Activated T-cell treated with anti-CD3 and anti-CD28 coated beads for 24 hours (primary cell): Measurements from ENCODE around the gene OBP2B.
"Not testable (repeated sequence)": the region's sequence is repeated elsewhere in the genome, so short reads cannot be mapped to it uniquely, and the experiment has no call there.

Source experiments
- DNase-seq: peaks from one replicate; pipeline ENCODE4 v3.0.0-alpha.2; 2020; ENCODE audit warnings: low read depth

OBP2B gene

DNA sequence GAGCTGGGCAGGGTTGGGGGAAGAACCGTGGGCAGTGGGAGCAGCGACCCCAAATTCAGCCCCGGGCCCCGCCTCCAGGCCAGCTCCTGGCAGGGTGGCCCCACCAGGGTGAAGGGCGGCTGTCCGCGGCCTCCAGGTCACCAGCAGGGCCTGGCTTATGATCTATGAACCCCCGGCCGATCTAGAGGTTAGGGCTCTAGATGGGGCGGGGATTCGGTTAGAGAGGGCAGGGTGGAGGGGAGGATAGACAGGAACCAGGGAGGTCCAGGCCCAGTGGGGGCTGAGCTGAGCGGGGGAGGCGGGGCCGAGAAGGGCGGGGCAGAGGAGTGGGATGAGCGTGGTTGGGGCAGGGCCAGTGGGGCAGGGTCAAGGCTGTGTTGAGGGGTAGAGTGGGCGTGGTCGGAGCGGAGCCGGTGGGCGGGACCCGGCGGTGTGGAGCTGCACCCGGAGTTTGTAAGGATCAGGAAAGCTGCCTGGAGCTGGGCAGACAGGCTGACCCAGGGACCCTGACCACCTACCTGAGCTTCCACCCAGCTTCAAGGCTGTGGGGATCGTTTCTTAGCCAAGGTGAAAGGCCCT is 29.3 kb upstream of the OBP2B start:
- DNase-seq: peak; percentile 19

DNA sequence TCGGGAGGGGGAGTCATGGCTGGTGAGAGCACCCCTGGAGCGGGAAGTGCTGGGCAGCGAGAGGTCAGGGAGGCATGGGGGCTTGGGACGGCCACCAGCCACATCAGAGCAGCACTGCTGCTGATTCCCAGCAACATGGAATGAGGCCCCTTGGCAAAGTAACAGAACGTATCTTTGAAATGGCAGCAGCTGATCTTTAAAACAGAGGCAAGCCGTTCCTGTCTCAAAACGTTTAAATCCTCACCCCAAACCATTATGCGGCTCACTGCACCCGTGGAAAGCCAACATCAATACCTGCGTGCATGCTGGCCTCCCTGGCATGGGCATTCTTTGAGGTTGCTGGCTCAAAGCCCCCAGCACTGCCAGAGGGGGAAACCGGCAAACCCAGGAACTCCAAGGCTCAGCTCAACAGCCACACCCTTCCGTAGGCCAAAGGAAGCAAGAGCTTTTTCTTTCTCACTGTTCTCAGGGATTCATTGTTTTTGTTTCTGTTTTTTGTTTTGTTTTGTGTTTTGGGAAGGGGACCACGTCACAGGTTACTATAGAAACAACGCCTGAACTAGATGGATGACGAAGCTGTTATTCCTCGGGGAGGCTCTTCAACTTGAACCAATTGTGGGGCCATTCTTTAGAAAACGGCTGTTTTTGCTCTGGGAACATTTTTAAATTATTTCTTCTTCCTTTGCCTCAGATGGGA is 28.1 kb upstream of the OBP2B start:
- DNase-seq: no peak

DNA sequence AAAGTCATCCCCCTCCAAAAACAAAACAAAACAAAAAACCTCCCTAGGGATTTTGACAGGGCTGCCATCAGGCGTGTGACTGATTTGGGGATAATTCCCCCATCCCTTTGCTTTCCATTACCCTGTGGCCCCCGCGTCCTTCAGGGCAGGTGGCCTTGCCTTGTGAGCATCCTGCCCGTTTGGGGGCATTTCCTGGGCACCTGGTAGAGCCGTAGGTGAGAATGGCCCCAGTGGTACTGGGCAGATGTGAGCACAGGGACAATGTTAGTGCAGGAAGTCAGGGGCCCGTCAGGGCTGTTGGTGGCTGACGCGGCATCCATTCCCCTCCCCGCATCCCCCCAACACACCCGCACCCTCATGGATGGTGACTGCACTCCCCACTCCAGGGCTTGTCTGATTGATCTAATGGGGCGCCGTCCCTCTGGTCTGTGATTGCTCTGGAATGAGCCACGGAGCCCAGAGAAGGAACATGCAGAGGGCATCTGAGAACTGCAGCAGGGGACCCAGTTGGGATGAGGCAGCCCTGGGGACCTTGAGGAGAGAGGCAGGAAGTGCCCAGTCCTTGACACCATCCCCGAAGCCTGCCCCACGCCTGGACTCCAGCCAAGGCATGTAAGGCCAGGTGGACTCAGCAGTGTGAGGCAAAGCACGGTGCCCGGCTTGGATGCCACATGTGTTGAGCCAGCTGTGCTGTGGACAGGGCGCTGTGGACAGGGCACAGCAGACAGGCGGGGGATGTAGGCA is 27.4 kb upstream of the OBP2B start:
- DNase-seq: not testable (repeated sequence)

DNA sequence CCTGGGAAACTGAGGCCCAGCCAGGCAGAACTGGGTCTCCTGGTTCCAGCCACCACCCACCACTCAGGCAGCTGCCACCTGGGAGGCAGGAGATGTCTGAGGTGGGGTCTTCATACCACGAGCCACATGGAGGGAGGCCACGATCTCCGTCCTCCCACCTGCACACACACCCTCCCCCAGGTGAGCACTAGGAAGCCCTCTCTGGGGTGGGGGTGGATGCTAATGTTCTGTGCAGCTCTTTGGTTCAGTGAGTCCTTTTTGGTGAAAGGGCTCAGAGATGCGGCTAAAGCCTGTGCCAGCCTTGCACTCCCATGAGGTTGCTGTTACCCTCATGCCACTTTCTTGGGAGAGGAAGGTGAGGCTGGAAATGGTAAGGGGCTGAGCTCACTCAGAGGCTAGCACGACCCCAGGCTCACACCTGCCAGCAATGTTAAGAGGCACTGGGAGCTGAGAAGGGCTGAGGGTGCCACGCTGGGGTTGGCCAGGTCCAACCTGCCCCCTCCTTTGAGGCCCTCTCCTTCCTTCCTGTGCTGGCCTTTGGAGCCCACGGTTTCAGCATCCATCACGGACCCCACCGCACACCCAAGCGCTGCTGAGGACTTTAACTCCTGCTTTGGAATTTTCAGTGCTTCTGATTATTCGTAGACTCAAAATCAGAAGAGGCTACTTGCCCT is 26.6 kb upstream of the OBP2B start:
- no peak for DNase-seq

DNA sequence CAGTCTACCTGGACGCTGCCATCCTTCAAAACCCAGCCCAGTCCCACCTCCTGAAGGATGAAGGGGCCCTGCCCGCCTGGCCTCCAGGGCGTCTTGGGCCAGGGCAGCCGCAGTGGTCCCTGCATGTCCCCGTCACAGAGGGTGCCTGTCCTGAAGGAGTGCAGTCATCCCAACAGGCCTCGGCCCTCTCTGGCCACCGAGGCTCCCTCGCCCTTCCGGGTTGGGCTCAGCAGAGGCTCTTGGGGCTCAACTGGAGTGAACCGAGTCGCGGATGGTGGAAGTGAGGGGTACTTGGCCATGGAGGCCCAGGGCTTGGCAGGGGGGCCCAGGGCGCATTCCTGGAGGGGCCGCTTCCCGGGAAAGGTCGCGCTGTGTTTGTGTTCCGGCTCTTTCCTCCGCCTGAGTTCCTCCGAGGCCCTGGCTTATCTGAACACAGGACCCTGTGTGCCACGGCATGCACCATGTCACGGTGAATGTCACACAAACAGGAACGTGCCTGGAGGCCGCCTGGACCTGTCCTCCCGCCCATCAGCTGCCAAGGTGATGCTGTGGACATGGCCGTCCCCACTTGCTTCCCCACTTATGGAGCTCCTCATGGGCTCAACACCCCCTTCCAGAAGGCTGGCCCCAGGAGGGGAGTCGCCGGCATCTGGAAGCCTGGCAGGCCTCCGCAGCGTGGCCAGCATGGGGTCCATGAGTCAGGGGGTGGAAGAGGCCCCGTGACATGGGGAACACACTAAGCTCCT is 25.7 kb upstream of the OBP2B start:
- no peak for DNase-seq

DNA sequence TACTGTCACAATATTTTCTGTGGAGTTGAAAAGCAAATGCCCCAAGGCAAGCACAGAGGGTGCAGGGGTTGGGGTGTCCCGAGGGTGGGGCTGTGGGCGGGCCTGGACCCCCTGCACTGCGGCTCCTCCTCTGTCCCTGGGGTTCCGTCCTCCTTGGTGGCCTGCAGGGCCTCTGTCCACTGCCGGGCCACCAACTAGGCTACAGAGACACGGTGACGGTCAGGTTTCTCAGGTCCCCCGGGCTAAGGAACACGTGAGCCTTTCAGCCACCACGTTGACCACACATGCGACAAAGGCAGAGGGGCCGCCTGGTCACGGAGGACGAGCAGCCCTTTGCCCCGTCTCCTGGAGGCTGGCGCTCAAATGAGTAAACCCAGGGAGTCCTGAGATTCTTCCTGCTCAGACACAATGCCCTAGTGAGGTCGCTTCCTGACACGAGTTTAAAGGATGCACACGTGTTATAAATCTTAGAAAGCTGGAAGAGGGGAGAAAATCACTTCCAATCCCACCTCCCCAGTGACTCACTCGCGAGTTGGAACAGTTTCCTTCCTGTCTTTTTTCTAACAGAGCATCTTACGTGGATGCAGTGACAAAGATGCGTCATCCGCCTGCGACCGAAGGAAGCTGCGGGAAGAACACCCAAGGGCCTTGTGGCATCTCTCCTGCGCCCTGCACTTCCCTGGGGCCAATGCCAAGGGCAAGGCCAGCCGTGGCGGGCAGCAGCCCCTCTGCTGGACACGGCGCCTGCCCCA is 24.8 kb upstream of the OBP2B start:
- no peak for DNase-seq

DNA sequence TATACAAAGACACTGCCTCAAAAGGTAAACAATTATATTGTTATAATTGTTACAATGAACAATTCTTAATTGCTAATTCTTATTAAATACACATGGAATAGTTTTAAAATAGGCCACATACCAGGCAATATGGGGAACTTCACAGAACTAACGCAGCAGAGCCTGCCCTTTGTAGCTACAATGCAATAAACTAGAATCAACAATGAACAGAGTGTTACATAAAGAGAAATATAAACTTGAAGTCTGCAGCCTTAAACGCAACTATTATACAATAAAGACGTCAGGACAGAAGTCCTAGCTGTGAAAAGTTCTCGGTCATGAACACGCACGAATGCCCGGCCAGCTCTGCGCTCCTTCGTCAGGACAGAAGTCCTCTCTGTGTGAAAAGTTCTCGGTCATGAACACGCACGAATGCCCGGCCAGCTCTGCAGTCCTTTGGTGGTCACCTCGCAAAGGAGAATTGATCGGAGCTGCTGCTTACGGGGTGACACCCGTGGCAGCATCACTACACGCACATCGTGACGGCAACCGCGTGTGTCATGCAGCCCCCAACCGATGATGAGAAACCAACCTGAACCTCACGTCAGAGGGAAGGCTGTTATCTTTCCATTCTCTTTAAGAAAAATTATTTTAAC is 23.0 kb upstream of the OBP2B start:
- DNase-seq: not testable (repeated sequence)

DNA sequence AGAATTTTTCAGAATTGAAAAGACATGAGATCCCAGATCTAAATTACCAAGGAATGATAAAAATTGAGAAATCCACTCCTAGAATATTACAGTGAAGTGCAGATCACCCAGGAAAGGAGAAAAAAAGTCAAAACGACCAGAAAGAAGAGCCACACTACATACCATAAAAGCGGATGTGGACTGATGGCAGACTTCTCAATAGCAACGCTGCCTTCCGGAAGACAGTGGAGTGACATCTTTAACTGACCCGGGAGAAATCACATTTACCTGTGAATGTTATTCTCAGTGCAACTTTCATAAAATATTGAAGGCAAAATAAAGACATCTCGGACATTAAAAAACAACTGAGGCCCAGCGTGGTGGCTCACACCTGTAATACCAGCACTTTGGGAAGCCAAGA is 21.5 kb upstream of the OBP2B start:
- not testable (repeated sequence) for DNase-seq

DNA sequence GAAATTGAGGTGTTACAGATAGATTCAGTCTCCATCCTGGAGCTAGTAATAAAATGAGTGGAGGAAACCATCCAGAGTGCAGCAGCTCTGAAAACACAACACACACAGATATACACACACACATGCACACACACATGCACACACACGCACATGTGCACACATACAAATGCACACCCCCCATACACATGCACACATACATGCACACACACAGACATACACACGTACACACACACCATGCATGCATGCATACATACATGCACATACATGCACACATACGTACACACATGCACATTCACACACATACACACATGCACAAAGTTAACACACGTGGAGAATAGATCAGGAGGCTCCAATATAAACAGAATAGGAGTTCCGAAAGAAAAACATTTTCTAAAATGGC is 21.0 kb upstream of the OBP2B start:
- no peak for DNase-seq

DNA sequence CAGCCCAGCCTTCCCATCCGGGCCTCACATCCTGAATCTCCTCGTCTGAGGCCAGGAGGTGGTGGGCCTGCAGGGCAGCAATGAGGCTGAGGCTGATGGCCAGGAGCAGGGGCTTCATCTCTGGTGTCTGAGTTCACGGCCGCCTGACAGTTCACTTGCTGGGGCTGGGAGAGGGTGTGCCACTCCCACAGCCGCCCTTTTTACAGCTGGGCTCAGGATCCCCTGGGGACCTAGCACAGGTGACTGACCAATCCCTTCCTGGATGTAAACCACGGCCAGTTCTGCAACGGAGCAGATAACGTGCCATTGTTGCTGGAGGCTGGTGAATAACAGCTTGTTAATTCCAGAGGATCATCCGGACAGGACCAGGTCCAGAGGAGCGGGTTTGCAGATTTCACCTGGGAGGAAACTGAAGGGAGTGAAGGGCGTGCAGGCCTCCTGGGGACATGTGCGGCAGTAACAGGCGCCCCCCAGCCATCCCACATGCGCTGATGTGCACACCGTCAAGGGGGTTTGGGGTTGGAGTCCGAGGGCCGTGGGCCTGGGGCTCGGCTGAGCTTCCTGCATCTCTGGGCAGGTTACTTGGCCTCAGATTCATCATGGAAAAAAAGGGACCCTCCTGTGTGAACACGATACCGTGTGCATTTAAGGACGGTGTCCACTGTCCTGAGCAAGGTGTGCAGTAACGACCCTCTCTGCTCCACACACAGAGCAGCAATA is 19.6 kb upstream of the OBP2B start:
- DNase-seq: not testable (repeated sequence)

DNA sequence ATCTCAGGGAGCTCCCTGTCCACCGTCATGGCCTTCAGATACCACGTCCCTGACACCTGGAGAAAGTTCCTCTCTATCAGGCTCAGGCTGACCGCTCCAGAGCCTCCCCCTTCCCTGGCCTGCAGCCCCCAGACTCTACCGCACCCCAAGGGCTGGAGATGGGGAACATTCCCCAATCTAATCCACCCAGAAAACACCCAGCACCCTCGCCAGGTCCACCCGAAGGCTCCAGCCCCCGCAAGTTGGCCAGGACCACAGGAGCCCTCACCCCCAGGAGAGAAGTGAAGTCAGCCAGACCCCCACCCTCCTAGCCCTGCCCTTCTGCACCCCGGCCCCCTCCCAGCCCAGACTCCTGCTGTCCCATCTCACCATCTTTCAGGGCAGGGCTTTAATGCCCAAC is 18.9 kb upstream of the OBP2B start:
- DNase-seq: not testable (repeated sequence)

DNA sequence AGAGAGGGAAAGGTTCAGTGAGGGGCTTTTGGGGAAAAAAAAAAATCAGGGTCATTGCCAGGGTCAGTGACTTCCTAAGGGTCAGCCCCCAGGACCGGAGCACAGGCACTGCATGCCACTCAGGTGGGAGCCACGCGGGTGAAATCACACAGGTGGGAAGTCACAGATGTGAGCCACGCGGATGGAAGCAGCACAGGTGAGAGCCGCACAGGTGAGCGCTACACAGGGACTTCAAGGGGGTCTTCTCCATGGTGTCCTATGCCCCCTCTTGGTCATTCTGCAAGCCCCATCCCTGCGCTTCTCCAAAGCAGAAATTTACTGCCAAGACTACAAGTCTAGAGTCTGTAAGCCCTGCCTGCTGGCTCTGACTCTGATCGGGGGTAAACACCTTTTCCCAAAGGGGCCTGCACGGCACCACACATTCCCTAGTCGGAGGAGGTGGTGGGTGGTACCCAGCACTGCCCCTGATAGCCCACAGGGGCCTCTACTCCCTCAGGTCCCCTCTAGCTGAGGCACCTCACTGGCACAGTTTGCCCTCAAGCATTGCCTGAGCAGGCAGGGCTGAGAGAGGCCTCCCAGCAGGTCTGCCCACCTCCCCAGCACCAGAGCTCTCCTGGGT is 18.3 kb upstream of the OBP2B start:
- DNase-seq: no peak

DNA sequence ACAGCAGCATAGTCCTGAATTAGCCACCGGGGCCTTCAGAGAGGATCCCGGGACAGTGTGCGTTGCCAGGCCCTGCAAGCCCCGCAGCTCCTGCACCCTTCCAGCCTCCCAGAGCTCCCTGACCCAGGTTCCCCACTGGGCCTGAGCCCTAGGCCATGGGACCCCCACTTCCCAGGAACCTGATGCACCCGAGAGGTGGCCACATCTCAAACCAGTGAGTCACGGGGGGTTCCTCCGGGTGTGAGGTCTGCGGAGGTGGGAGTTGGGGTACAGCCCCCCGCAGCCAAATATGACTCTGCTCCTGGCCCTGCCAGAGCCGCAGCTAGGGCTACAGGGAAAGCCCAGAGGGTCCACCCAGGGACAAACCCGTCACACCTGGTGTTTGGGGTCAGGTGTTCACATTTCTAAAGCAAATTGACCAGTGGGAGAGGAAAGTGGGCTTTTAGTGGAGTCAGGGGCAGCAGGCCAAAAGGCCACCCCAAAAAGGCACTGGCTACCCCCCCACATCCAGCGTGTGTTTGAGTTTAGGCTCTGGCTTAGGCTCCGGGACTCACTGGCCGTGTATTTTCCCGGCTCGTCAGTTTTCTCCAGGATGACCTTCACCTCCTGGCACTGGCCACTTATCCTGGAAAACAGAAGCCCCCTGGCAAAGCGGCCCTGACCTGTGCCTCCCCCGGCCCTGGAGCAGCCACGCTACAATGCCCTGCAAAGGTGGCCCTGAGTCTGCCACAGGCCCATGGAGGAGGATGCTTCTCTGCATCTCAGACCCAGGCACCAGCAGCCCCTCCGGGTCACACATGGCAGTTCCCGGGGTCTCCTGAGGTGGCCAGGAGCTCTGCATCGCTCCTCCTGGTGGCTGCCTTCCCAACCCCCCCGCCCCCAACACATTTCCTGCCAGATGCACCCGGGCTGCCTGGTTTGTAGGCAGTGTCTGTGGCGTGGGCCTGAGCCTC is 17.4 kb upstream of the OBP2B start:
- no peak for DNase-seq

DNA sequence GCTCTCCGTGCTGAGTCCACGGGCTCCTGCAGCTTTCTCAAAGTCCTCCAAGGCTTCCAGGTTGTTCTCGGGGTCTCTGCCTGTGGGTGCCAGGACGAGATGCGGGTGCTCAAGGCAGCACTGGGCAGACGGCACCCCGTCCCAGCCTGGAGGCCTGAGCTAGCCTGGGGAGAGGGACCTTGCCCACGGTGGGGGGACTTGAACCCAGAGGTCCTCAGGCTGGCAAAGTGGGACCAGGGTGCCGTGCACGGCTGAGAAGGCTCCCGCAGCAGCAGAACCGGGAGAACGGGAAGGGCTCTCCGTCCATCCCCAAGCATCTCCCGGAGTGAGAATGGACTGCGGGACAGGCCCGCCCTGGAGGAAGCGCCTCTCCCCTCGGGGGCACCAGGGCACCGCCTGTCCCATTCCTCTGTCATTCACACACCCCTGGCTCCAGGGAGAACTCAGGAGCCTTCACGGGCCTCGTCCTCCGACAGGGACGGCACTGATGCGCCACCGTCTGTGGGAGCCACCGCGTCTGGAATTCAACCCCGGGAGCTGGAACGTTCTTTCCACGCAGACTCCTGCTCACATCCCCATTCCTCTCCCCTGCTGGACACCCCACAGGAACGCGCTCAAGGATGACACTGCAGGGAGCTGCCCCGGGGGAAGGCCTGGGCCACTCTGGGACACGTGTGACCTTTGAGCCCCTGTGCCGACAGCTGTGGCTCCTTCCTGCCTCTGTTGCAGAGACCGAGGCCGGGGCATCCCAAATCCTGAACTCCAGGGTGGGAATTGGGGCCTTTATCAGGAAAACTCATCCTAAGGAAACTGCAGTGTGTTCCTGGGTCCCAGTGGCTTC is 16.3 kb upstream of the OBP2B start:
- DNase-seq: no peak

DNA sequence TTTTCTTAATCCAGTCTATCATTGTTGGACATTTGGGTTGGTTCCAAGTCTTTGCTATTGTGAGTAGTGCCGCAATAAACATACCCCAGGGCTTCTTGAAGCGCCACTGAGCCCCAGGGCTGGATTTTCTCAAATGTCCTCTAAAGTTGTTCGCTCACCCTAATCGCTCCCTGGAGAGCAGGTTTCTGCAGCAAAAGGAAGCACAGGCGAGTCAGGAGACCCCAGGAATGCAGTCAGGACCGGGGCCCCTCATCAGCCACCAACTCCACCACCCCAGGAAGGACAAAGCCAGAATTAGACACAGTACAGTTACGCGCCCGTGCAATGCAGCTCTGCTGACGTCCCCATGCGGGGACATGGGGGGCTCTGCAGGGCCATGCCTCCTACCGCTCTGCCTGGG is 15.7 kb upstream of the OBP2B start:
- DNase-seq: no peak

DNA sequence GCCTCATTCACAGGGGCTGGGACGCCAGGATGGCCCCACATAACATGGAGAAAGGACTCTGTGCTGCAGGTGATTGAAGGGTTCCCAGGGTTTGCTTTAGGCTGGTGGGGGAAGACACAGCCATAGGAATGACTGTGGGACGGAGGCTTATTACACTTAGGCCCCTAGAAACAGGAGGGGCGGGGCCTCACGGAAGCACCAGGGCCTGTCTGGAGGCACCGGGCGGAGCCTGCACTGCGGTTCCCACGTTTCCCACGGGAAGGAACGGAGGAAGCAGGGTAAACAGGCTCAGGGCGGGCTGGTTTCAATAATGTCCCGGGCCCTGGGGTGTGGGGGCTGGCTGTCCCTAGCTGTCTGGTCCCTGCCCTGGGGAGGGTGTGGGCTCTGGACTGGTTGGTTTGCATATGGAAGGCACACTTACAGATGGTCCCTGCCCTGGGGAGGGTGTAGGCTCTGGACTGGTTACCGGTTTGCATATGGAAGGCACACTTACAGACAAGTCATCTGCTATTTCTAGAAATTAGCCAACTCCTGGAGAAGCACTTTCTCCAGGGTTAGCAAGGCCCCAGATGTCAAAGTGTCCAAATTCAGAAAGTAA is 14.2 kb upstream of the OBP2B start:
- not testable (repeated sequence) for DNase-seq

DNA sequence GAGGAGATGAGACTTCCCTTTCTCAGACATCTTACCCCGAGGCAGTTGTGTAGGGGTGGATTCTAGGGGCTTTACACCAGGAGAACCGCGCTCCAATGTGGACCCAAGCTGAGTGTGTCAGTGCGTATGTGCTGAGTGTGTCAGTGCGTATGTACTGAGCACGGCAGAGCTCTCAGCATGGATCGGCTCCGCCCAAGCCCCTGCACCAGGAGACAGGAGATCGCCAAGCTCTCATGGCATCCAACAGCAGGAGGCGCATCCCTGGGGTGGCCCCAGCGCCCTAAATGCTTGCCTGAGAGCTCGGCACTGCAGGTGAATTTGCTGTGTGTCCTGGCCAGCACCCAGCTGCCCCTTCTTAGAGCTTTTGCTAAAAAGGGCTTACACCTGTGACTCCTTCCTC is 12.9 kb upstream of the OBP2B start:
- not testable (repeated sequence) for DNase-seq
